ENCODE results near the gene MAP3K12. TPM values are rescaled to one million over a fixed set of nuclear protein-coding genes. Genes with fewer than 3 reads are reported as not detected.
A peak's percentile ranks its signal among the peaks of the same experiment; 100 is the strongest.

MAP3K12 gene
- total and polyA plus RNA-seq, 2 of the 8 experiments (the other 6 are each of a cell fraction or from before 2014, with no cell fraction given): 23.4 to 42.7 TPM

GRCh38 chr12:53483225-53483978, 15.9 kb downstream of the MAP3K12 start:
- H3K9ac ChIP-seq (replicated peaks in 1 of 4; ENCODE audit: extremely low read depth in 1 of 4, low read depth in 3 of 4, low read length in 3 of 4): no peak overlapping the region
- no peak for FAIRE-seq

More at GRCh38 chr12:53483225-53483978, 15.9 kb downstream of the MAP3K12 start:
- no peaks in the 10 kb centered on the region for H3K79me1 ChIP-seq (ENCODE audit: low read depth, low read length)
- H3K79me2 ChIP-seq (ENCODE audit: control insufficient read depth in 1 of 2, insufficient read depth in 2 of 2, low read length in 2 of 2): no peaks in the 10 kb centered on the region
- H4K5ac ChIP-seq (ENCODE audit: insufficient read length, low read depth, low read length): no peak overlapping the region
- no peak overlapping the region for H2AFZ ChIP-seq (ENCODE audit: low read length)
- peaks cover 17 to 72% (median 41%) of the 10 kb centered on the region in 4 experiments; a peak in 7 of 8 replicates for H3K36me3 ChIP-seq (ENCODE audit: control insufficient read depth in 2 of 4, insufficient read depth in 4 of 4, low read length in 3 of 4)
- H3K9me3 ChIP-seq (ENCODE audit: insufficient read depth in 2 of 2, low read depth in 1 of 2, low read length in 1 of 2): no peaks in the 10 kb centered on the region
- H3K23ac ChIP-seq (ENCODE audit: insufficient read length): no peak overlapping the region
- H3K27ac ChIP-seq (ENCODE audit: low read depth, low read length): no peak overlapping the region
- H2AK5ac ChIP-seq (ENCODE audit: low read depth, low read length): no peak overlapping the region
- H3K27me3 ChIP-seq (replicated peaks in 1 of 4; ENCODE audit: control insufficient read depth in 3 of 4, extremely low read depth in 1 of 4, insufficient read depth in 3 of 4, low read length in 3 of 4): no peaks in the 10 kb centered on the region
- POLR2A ChIA-PET (ENCODE audit: partially characterized antibody): interaction anchor here (0.9 to 67.0 kb wide), 15 partner anchors 11 to 254 kb away, joined by 3 to 3397 read pairs (median 4); partner anchors contain the start of genes MAP3K12, MYG1, NPFF and PCBP2
- no peak overlapping the region for H2BK15ac ChIP-seq (ENCODE audit: low read length)
- no peak overlapping the region for H3K4me3 ChIP-seq (ENCODE audit: extremely low read depth in 1 of 4, insufficient read depth in 2 of 4, low read depth in 3 of 4, low read length in 4 of 4)
- DNase-seq (ENCODE audit: low read depth in 1 of 2, low spot score in 2 of 2): no peak
- no peak overlapping the region for H3K56ac ChIP-seq (replicated peaks; ENCODE audit: insufficient read length, low read depth, low read length)
- H3K18ac ChIP-seq (ENCODE audit: extremely low read depth, low read length): no peak overlapping the region
- no peak overlapping the region for H3K14ac ChIP-seq (ENCODE audit: insufficient read length)
- no peaks in the 10 kb centered on the region for H3K23me2 ChIP-seq (ENCODE audit: low read depth, low read length)
- H4K91ac ChIP-seq (replicated peaks; ENCODE audit: insufficient read length, low read length): no peak overlapping the region
- WGBS, 2 experiments (ENCODE audit: extremely low coverage in 1 of 2, insufficient coverage in 1 of 2, insufficient read length in 1 of 2, insufficient replicate concordance in 2 of 2, low coverage in 1 of 2, low lambda C conversion rate in 2 of 2, missing lambda C conversion rate in 1 of 2): 91% methylated on average over 9 of the region's 9 CpGs; no CpG with 5 or more reads in 1 of the 2 experiments
- no peak overlapping the region for H3K4me2 ChIP-seq (ENCODE audit: insufficient read depth in 1 of 2, low read depth in 2 of 2, low read length in 2 of 2)
- H2BK5ac ChIP-seq (ENCODE audit: low read depth, low read length): no peak overlapping the region; the same call in 1 of the 2 replicates
- no peak overlapping the region for H4K8ac ChIP-seq (ENCODE audit: extremely low read depth, insufficient read depth, low read length)
- H3K4me1 ChIP-seq (replicated peaks in 1 of 4; ENCODE audit: control insufficient read depth in 3 of 4, insufficient read depth in 4 of 4, low read length in 3 of 4): peaks cover 0 to 5% (median 1%) of the 10 kb centered on the region in 4 experiments; a peak in 3 of 7 replicates
- H2BK12ac ChIP-seq (ENCODE audit: low read depth, low read length): no peak overlapping the region
- CTCF ChIA-PET (ENCODE audit: partially characterized antibody): interaction anchor here (0.8 to 9.0 kb wide), 12 partner anchors 9 to 155 kb away, joined by 3 to 105 read pairs (median 9); partner anchors contain the start of genes MAP3K12, NPFF and TARBP2
- no peak overlapping the region for H2BK20ac ChIP-seq (ENCODE audit: low read length)
- TF ChIP-seq, protein P1, sequence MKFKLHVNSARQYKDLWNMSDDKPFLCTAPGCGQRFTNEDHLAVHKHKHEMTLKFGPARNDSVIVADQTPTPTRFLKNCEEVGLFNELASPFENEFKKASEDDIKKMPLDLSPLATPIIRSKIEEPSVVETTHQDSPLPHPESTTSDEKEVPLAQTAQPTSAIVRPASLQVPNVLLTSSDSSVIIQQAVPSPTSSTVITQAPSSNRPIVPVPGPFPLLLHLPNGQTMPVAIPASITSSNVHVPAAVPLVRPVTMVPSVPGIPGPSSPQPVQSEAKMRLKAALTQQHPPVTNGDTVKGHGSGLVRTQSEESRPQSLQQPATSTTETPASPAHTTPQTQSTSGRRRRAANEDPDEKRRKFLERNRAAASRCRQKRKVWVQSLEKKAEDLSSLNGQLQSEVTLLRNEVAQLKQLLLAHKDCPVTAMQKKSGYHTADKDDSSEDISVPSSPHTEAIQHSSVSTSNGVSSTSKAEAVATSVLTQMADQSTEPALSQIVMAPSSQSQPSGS (IDR thresholded peaks at IDR 0.05; ENCODE audit: low read length): peak; percentile 30; the same call in 1 of the 2 replicates
- TF ChIP-seq BRCA1 (IDR thresholded peaks at IDR 0.05; ENCODE audit: low read depth, low read length) (no peak), POLR2A (IDR thresholded peaks at IDR 0.05; ENCODE audit: control extremely low read depth in 1 of 2, low read depth in 2 of 2, low read length in 2 of 2) (peak; percentile 46 to 82), POLR2AphosphoS5 (IDR thresholded peaks at IDR 0.05; ENCODE audit: low read depth, low read length) (peak; percentile 81; the same call in 1 of the 2 replicates)
- no peak overlapping the region for H3K4ac ChIP-seq (replicated peaks; ENCODE audit: insufficient read length, low read depth, low read length)
- peaks cover 18 to 34% of the 10 kb centered on the region in 2 experiments for H4K20me1 ChIP-seq (replicated peaks in 1 of 2; ENCODE audit: control insufficient read depth in 1 of 2, insufficient read depth in 2 of 2, low read length in 2 of 2)
- H2BK120ac ChIP-seq (replicated peaks; ENCODE audit: low read depth, low read length): no peak overlapping the region
